Fibroblast of the aortic adventitia (primary cell): ENCODE results near the gene THRB. TPM values are rescaled to one million over a fixed set of nuclear protein-coding genes. Genes with fewer than 3 reads are reported as not detected.

Source experiments
- DNase-seq: peaks from one replicate; pipeline ENCODE4 v3.0.0-alpha.2; 2010; ENCODE audit warnings: low read depth
- H3K4me3 ChIP-seq: 2 replicates; pipeline ENCODE4 v1.5.1; 2011; ENCODE audit warnings: low read depth, mild to moderate bottlenecking, control low read depth, low read length, moderate library complexity
- CTCF ChIP-seq: IDR thresholded peaks from 2 replicates; pipeline ENCODE4 v1.5.1; 2011; ENCODE audit warnings: mild to moderate bottlenecking, low read length, control low read depth, inconsistent platforms; ENCODE audit not compliant: insufficient read depth
- total RNA-seq: library from RNA; depleted of rRNA; stranded (reverse); fragments of >200 nt; gene quantifications from 2 replicates; pipeline ENCODE4 v1.2.3, GENCODE V29; 2012; ENCODE audit warnings: low replicate concordance

The THRB gene
- total RNA-seq, 1 donor = 4.7 TPM

GRCh38 chr3:24303057-24303754 is 191.4 kb downstream of the THRB start:
- no peak for DNase-seq
- no peak for TF ChIP-seq CTCF
- H3K4me3 ChIP-seq = no peak overlapping the region

GRCh38 chr3:24302396-24302795 is 192.3 kb downstream of the THRB start:
- no peak for DNase-seq
- H3K4me3 ChIP-seq = no peak overlapping the region
- TF ChIP-seq CTCF = no peak

- no peak for TF ChIP-seq CTCF
- no peak overlapping the region for H3K4me3 ChIP-seq
- no peak for DNase-seq
Measured at GRCh38 chr3:24300949-24301348, 193.7 kb downstream of the THRB start.

- no peak for TF ChIP-seq CTCF
- no peak overlapping the region for H3K4me3 ChIP-seq
- peak; percentile 94 for DNase-seq
Measured at GRCh38 chr3:24299806-24300626, 194.6 kb downstream of the THRB start.

GRCh38 chr3:24299246-24299805 is 195.3 kb downstream of the THRB start:
- no peak for TF ChIP-seq CTCF
- DNase-seq = peak; percentile 49
- no peak overlapping the region for H3K4me3 ChIP-seq

- no peak for TF ChIP-seq CTCF
- no peak for DNase-seq
- no peak overlapping the region for H3K4me3 ChIP-seq
Measured at GRCh38 chr3:24296441-24297205, 198.0 kb downstream of the THRB start.
